CD4-positive, alpha-beta T cell treated with Interleukin-12 subunit alpha and Interleukin-12 subunit beta, for 1 hour (primary cell): ENCODE results near the gene CNOT10.
"Not testable (repeated sequence)": the region's sequence is repeated elsewhere in the genome, so short reads cannot be mapped to it uniquely, and the experiment has no call there.

Source experiments
- DNase-seq: peaks from one replicate; pipeline ENCODE4 v3.0.0-alpha.2; 2020

Gene CNOT10

GRCh38 chr3:32691847-32692246 is 6.9 kb downstream of the CNOT10 start:
- DNase-seq = no peak

GRCh38 chr3:32696523-32696922 is 11.5 kb downstream of the CNOT10 start:
- DNase-seq = no peak

- DNase-seq = no peak
Measured at GRCh38 chr3:32698506-32698905, 13.5 kb downstream of the CNOT10 start.

GRCh38 chr3:32699429-32699828 is 14.4 kb downstream of the CNOT10 start:
- DNase-seq = no peak

- no peak for DNase-seq
Measured at GRCh38 chr3:32700244-32700643, 15.3 kb downstream of the CNOT10 start.

- DNase-seq = no peak
Measured at GRCh38 chr3:32703491-32703972, 18.5 kb downstream of the CNOT10 start.

- no peak for DNase-seq
Measured at GRCh38 chr3:32705232-32705631, 20.2 kb downstream of the CNOT10 start.

- DNase-seq = no peak
Measured at GRCh38 chr3:32706348-32707025, 21.5 kb downstream of the CNOT10 start.

GRCh38 chr3:32707026-32707370 is 22.0 kb downstream of the CNOT10 start:
- DNase-seq = no peak

- no peak for DNase-seq
Measured at GRCh38 chr3:32708672-32709283, 23.8 kb downstream of the CNOT10 start.

- DNase-seq = no peak
Measured at GRCh38 chr3:32709346-32709745, 24.4 kb downstream of the CNOT10 start.

GRCh38 chr3:32712506-32713055 is 27.6 kb downstream of the CNOT10 start:
- DNase-seq = no peak

GRCh38 chr3:32713181-32713580 is 28.2 kb downstream of the CNOT10 start:
- DNase-seq = no peak

GRCh38 chr3:32719335-32719734 is 34.3 kb downstream of the CNOT10 start:
- no peak for DNase-seq

GRCh38 chr3:32719931-32720330 is 34.9 kb downstream of the CNOT10 start:
- DNase-seq = no peak

GRCh38 chr3:32725721-32726120 is 40.7 kb downstream of the CNOT10 start:
- DNase-seq = no peak

- peak; percentile 27 for DNase-seq
Measured at GRCh38 chr3:32733631-32734229, 48.7 kb downstream of the CNOT10 start.

GRCh38 chr3:32734756-32735155 is 49.8 kb downstream of the CNOT10 start:
- no peak for DNase-seq

GRCh38 chr3:32743470-32743869 is 58.5 kb downstream of the CNOT10 start:
- DNase-seq = not testable (repeated sequence)

- no peak for DNase-seq
Measured at GRCh38 chr3:32743934-32744333, 58.9 kb downstream of the CNOT10 start.

- DNase-seq = no peak
Measured at GRCh38 chr3:32751377-32751776, 66.4 kb downstream of the CNOT10 start.

GRCh38 chr3:32755761-32756160 is 70.8 kb downstream of the CNOT10 start:
- no peak for DNase-seq

GRCh38 chr3:32757618-32758374 is 72.8 kb downstream of the CNOT10 start:
- DNase-seq = no peak
